ENCODE measurements around the gene SSR4. TPM values are rescaled to one million over a fixed set of nuclear protein-coding genes. Genes with fewer than 3 reads are reported as not detected.

Gene SSR4
- total and polyA plus RNA-seq, 2 of the 13 experiments (the other 11 are each of a cell fraction or from before 2014, with no cell fraction given): 214 to 288 TPM

DNA sequence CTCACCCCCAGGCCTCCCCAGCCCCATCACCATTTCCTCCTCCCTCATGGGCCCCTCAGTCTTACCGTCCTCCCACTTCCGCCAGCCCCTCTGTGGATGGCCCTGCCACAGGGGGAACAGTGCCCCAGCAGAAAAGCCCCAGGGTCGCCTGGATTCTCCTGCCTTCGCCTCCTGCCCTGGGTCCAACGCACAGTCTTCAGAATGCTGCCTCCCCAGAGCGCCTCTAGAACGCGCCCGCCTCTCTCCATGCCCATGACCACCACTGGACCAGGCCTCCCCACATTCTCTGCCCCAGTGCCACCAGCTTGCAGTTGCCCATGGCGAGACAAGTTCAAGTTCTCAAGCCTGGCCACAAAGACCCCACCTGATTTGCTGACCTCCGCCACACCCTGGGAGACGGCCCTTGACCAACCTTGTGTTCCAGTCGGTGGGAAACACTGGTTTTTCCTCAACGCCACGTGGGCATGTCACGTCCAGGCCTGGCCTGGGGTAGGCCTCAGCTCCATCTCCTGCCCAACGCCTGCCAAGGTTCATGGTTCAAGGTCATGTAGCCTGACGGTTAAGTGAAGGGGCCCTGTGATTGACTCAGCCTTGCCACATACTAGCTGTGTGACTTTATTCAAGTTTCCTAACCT is 31.1 kb upstream of the SSR4 start (continued):
- TF ChIP-seq ZNF484 (CRISPR knock-in tag; IDR thresholded peaks at IDR 0.05; ENCODE audit: borderline replicate concordance, low read depth): no peak
- TF ChIP-seq TBP (CRISPR knock-in tag; IDR thresholded peaks at IDR 0.05): no peak
- TF ChIP-seq, protein P1, sequence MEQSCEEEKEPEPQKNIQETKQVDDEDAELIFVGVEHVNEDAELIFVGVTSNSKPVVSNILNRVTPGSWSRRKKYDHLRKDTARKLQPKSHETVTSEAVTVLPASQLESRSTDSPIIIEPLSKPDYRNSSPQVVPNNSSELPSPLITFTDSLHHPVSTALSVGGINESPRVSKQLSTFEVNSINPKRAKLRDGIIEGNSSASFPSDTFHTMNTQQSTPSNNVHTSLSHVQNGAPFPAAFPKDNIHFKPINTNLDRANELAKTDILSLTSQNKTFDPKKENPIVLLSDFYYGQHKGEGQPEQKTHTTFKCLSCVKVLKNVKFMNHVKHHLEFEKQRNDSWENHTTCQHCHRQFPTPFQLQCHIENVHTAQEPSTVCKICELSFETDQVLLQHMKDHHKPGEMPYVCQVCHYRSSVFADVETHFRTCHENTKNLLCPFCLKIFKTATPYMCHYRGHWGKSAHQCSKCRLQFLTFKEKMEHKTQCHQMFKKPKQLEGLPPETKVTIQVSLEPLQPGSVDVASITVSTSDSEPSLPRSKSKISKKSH (CRISPR knock-in tag; IDR thresholded peaks at IDR 0.05; ENCODE audit: borderline replicate concordance): no peak
- TF ChIP-seq XRCC5 (optimal IDR thresholded peaks at IDR 0.05; ENCODE audit: low read length): no peak
- TF ChIP-seq NR2F6 (IDR thresholded peaks at IDR 0.05): no peak
- TF ChIP-seq NR2F6 (CRISPR knock-in tag; IDR thresholded peaks at IDR 0.05): 0 out of 2 replicates have a peak, but pooled peaks have one; percentile 6
- no peak for TF ChIP-seq ZNF678 (CRISPR knock-in tag; IDR thresholded peaks at IDR 0.05)
- no peak for TF ChIP-seq SYNCRIP (IDR thresholded peaks at IDR 0.05; ENCODE audit: insufficient read depth, low read depth, low read length)
- no peak for TF ChIP-seq ZNF572 (CRISPR knock-in tag; IDR thresholded peaks at IDR 0.05)
- no peak for TF ChIP-seq CBX5 (CRISPR knock-in tag; IDR thresholded peaks at IDR 0.05; ENCODE audit: borderline replicate concordance)
- TF ChIP-seq CBX1 (IDR thresholded peaks at IDR 0.05; ENCODE audit: low read depth): no peak
- no peak for TF ChIP-seq ZNF10 (CRISPR knock-in tag; IDR thresholded peaks at IDR 0.05; ENCODE audit: borderline replicate concordance, low read depth)
- TF ChIP-seq, protein P2, sequence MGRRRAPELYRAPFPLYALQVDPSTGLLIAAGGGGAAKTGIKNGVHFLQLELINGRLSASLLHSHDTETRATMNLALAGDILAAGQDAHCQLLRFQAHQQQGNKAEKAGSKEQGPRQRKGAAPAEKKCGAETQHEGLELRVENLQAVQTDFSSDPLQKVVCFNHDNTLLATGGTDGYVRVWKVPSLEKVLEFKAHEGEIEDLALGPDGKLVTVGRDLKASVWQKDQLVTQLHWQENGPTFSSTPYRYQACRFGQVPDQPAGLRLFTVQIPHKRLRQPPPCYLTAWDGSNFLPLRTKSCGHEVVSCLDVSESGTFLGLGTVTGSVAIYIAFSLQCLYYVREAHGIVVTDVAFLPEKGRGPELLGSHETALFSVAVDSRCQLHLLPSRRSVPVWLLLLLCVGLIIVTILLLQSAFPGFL (CRISPR knock-in tag; IDR thresholded peaks at IDR 0.05): no peak
- TF ChIP-seq, protein P3, sequence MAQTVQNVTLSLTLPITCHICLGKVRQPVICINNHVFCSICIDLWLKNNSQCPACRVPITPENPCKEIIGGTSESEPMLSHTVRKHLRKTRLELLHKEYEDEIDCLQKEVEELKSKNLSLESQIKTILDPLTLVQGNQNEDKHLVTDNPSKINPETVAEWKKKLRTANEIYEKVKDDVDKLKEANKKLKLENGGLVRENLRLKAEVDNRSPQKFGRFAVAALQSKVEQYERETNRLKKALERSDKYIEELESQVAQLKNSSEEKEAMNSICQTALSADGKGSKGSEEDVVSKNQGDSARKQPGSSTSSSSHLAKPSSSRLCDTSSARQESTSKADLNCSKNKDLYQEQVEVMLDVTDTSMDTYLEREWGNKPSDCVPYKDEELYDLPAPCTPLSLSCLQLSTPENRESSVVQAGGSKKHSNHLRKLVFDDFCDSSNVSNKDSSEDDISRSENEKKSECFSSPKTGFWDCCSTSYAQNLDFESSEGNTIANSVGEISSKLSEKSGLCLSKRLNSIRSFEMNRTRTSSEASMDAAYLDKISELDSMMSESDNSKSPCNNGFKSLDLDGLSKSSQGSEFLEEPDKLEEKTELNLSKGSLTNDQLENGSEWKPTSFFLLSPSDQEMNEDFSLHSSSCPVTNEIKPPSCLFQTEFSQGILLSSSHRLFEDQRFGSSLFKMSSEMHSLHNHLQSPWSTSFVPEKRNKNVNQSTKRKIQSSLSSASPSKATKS (CRISPR knock-in tag; IDR thresholded peaks at IDR 0.05): no peak
- no peak for TF ChIP-seq ZNF543 (CRISPR knock-in tag; IDR thresholded peaks at IDR 0.05)
- TF ChIP-seq AFF4 (CRISPR knock-in tag; IDR thresholded peaks at IDR 0.05): no peak
- TF ChIP-seq NFE2L2 (IDR thresholded peaks at IDR 0.05; ENCODE audit: low read length): no peak
- no peak for TF ChIP-seq SRSF1 (optimal IDR thresholded peaks at IDR 0.05; ENCODE audit: low read depth, low read length)
- no peak for TF ChIP-seq MLXIP (CRISPR knock-in tag; IDR thresholded peaks at IDR 0.05; ENCODE audit: borderline replicate concordance)
